GM12878 (cell line): ENCODE data around the gene PDGFD. TPM values are rescaled to one million over a fixed set of nuclear protein-coding genes. Genes with fewer than 3 reads are reported as not detected.

Experiments used
- ATAC-seq: fragments of 200-7000 bp; cut with Tn5 transposase; 3 replicates; pipeline ENCODE4 v1.9.1; 2020; ENCODE audit warnings: mild to moderate bottlenecking, moderate library complexity
- BruUV-seq: library from RNA; stranded (reverse); fragments of 400-500 nt; replicated peaks from 2 replicates; lab custom pipeline; 2021; lab: Mats Ljungman, UMichigan
- CTCF ChIA-PET: fragments of 300-600 bp; sonication (Branson Sonifier 250); formaldehyde crosslinking; extraction: SDS; loops from one replicate; lab custom pipeline; 2021; ENCODE audit warnings: inconsistent platforms; lab: Yijun Ruan, JAX
- POLR2A ChIA-PET: fragments of 350-600 bp; formaldehyde crosslinking; extraction: SDS; loops from one replicate; lab custom pipeline; 2021; ENCODE audit warnings: inconsistent platforms; lab: Charles Lee
- RAD21 ChIA-PET: fragments of 300-600 bp; sonication (Branson Sonifier 250); formaldehyde crosslinking; loops from one replicate; lab custom pipeline; 2023; ENCODE audit warnings: antibody characterized with exemption; ENCODE audit not compliant: unreplicated experiment; lab: Charles Lee
- SMC1A ChIA-PET: fragments of 300-600 bp; sonication (Branson Sonifier 250); formaldehyde crosslinking; loops from one replicate; lab custom pipeline; 2023; ENCODE audit not compliant: unreplicated experiment, uncharacterized antibody; lab: Charles Lee
- DNase-seq: peaks from one replicate; pipeline ENCODE4 v3.0.0-alpha.2; 2011; ENCODE audit warnings: low read depth, low spot score
- FAIRE-seq: peaks from 3 replicates; lab custom pipeline; 2011; peaks lifted over from hg19 to GRCh38; lab: Jason Lieb, UNC
- H2AFZ ChIP-seq: 2 replicates; pipeline ENCODE4 v1.6.0; 2011; ENCODE audit warnings: low read depth, low read length, control low read depth; ENCODE audit not compliant: control insufficient read depth
- H3K27ac ChIP-seq: 2 replicates; pipeline ENCODE4 v1.5.1; 2011; ENCODE audit warnings: control low read depth; ENCODE audit not compliant: control insufficient read depth, insufficient read depth
- H3K27me3 ChIP-seq, 2 experiments: replicated peaks in 1 of 2; 2 replicates each; pipeline versions ENCODE4 v1.6.0 to v1.6.1; 2011; ENCODE audit warnings: low read length in 1 of 2; ENCODE audit not compliant: control insufficient read depth in 2 of 2, insufficient read depth in 2 of 2
- H3K36me3 ChIP-seq, 2 experiments: 2 replicates each; pipeline ENCODE4 v1.5.1; 2011; ENCODE audit warnings: low read length in 1 of 2; ENCODE audit not compliant: control insufficient read depth in 2 of 2, insufficient read depth in 2 of 2
- H3K4me1 ChIP-seq: 2 replicates; pipeline ENCODE4 v1.6.1; 2011; ENCODE audit warnings: mild to moderate bottlenecking, low read length, moderate library complexity, mixed read lengths; ENCODE audit not compliant: control insufficient read depth, insufficient read depth
- H3K4me2 ChIP-seq: 2 replicates; pipeline ENCODE4 v1.6.0; 2011; ENCODE audit warnings: control low read depth; ENCODE audit not compliant: control insufficient read depth, insufficient read depth
- H3K4me3 ChIP-seq: fragments of 200-600 bp; sonication (generic); 2 replicates; pipeline ENCODE4 v1.5.1; 2016
- H3K79me2 ChIP-seq: 2 replicates; pipeline ENCODE4 v1.6.0; 2011; ENCODE audit warnings: low read length; ENCODE audit not compliant: control insufficient read depth, insufficient read depth
- H3K9ac ChIP-seq: 2 replicates; pipeline ENCODE4 v1.8.0; 2011; ENCODE audit warnings: low read length, control low read depth, mixed read lengths; ENCODE audit not compliant: control insufficient read depth, insufficient read depth
- H3K9me3 ChIP-seq: replicated peaks from 3 replicates; pipeline ENCODE4 v1.5.1; 2011; ENCODE audit warnings: mild to moderate bottlenecking, low read length; ENCODE audit not compliant: control insufficient read depth, insufficient read depth
- H4K20me1 ChIP-seq: 2 replicates; pipeline ENCODE4 v1.6.0; 2011; ENCODE audit not compliant: control insufficient read depth, insufficient read depth
- BCL3 ChIP-seq: IDR thresholded peaks from 2 replicates; pipeline ENCODE4 v1.6.1; 2011; ENCODE audit warnings: borderline replicate concordance, low read depth, mild to moderate bottlenecking, moderate library complexity, low read length; ENCODE audit not compliant: insufficient read depth, poor library complexity, severe bottlenecking
- CREM ChIP-seq: IDR thresholded peaks from 2 replicates; pipeline ENCODE4 v1.6.1; 2014; ENCODE audit warnings: antibody characterized with exemption, low read depth
- PKNOX1 ChIP-seq: fragments of 450-650 bp; IDR thresholded peaks from 2 replicates; pipeline ENCODE4 v1.6.1; 2016; ENCODE audit warnings: mild to moderate bottlenecking
- REST ChIP-seq: IDR thresholded peaks from 2 replicates; pipeline ENCODE4 v1.6.1; 2012; ENCODE audit warnings: mild to moderate bottlenecking, low read depth, low read length
- WGBS: methylation state at CpG from one replicate; pipeline ENCODE4 v1.1.6; 2016; ENCODE audit warnings: low lambda C conversion rate; ENCODE audit not compliant: insufficient replicate concordance, insufficient coverage; ENCODE audit errors: missing lambda C conversion rate; 5-methylcytosine and 5-hydroxymethylcytosine counted together
- in situ Hi-C: fragments of 300-500 bp; cut with MboI; formaldehyde crosslinking; loops from 9 replicates; pipeline ENCODE4 v1.14.3; 2018; ENCODE audit warnings: mixed read lengths
- intact Hi-C: fragments of 100-400 bp; cut with micrococcal nuclease; formaldehyde crosslinking; loops from one replicate; pipeline ENCODE4 v1.14.2; 2022; ENCODE audit not compliant: unreplicated experiment
- polyA plus RNA-seq, 11 experiments: library from polyadenylated mRNA; depleted of rRNA in 4 of 11; unstranded in 6 of 11; stranded (reverse) in 5 of 11; fragments of >200 nt; fragmentation: Nextera tagmentation in 4 of 11; fragmentation: Illumina TruSeq in 1 of 11; extraction: Ambion mirVana in 4 of 11; extraction: Trizol in 1 of 11; gene quantifications; 1 replicate in 1 of 11; 2 replicates in 10 of 11; pipeline versions ENCODE4 v1.2.1 to v1.2.3, GENCODE V29; 2011 to 2016; ENCODE audit warnings: inconsistent platforms in 2 of 11, missing spikeins in 2 of 11, low read depth in 1 of 11
- total RNA-seq, 4 experiments: library from RNA; depleted of rRNA in 3 of 4; stranded (reverse); fragments of >200 nt in 3 of 4; fragmentation: Illumina TruSeq in 1 of 4; extraction: Trizol in 1 of 4; gene quantifications; 2 replicates each; pipeline versions ENCODE4 v1.2.1 to v1.2.3, GENCODE V29; 2013 to 2021
- TF ChIP-seq, protein P1 (sequence below): fragments of 450-650 bp; IDR thresholded peaks from 2 replicates; pipeline ENCODE4 v1.6.1; 2018; ENCODE audit warnings: borderline replicate concordance, mild to moderate bottlenecking; ENCODE audit not compliant: partially characterized antibody

Gene PDGFD
- total and polyA plus RNA-seq, 10 of the 15 experiments (the other 5 are each of a cell fraction or from before 2014, with no cell fraction given): 0.05 to 0.13 TPM; not detected in 8

DNA sequence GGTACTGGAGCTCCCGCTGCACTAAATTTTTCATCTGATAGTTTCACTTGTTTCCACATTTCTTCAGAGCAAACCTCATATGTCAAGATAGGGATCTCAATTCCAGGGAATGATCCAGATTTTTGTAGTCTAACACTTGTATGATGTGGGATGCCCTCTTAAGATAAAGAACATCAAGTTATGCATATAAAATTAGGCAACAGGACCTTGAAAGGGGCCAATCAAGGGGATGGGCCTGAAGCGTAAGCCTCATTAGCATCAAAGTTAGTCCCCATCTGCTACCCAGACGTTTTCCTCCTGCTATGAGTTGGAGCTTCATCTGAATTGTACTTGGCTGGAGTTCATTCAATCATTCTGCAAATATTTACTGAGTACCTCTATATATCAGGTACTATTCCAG is 17.5 kb downstream of the PDGFD start:
- H3K27ac ChIP-seq: no peak overlapping the region
- H3K9ac ChIP-seq: no peak overlapping the region
- TF ChIP-seq BCL3 (no peak), PKNOX1 (no peak), CREM (no peak), REST (no peak)
- TF ChIP-seq, protein P1, sequence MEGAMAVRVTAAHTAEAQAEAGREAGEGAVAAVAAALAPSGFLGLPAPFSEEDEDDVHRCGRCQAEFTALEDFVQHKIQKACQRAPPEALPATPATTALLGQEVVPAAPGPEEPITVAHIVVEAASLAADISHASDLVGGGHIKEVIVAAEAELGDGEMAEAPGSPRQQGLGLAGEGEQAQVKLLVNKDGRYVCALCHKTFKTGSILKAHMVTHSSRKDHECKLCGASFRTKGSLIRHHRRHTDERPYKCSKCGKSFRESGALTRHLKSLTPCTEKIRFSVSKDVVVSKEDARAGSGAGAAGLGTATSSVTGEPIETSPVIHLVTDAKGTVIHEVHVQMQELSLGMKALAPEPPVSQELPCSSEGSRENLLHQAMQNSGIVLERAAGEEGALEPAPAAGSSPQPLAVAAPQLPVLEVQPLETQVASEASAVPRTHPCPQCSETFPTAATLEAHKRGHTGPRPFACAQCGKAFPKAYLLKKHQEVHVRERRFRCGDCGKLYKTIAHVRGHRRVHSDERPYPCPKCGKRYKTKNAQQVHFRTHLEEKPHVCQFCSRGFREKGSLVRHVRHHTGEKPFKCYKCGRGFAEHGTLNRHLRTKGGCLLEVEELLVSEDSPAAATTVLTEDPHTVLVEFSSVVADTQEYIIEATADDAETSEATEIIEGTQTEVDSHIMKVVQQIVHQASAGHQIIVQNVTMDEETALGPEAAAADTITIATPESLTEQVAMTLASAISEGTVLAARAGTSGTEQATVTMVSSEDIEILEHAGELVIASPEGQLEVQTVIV: no peak
- no peak overlapping the region for H3K4me2 ChIP-seq
- ChIA-PET SMC1A (interaction anchor here (1.0 kb wide), 1 partner anchor 22 kb away, joined by 3 read pairs; no protein-coding TSS in a partner anchor), POLR2A (no interaction called here), RAD21 (interaction anchor here (0.6 kb wide), 1 partner anchor 319 kb away, joined by 3 read pairs; no protein-coding TSS in a partner anchor), CTCF (interaction anchor here (1.1 kb wide), 1 partner anchor 10 kb away, joined by 3 read pairs; no protein-coding TSS in a partner anchor)
- no peak overlapping the region for H2AFZ ChIP-seq
- intact Hi-C loops: no loop called here
- H3K9me3 ChIP-seq: no peaks in the 10 kb centered on the region
- no TSS peak for BruUV-seq
- no peak for DNase-seq
- H3K79me2 ChIP-seq: no peaks in the 10 kb centered on the region
- in situ Hi-C loops: no loop called here
- WGBS: 44% methylated on average over 3 of the region's 3 CpGs
- no peak for ATAC-seq
- no peaks in the 10 kb centered on the region for H3K36me3 ChIP-seq
- no peaks in the 10 kb centered on the region for H3K27me3 ChIP-seq
- FAIRE-seq: no peak
- H3K4me3 ChIP-seq: no peak overlapping the region
- no peaks in the 10 kb centered on the region for H4K20me1 ChIP-seq
- no peaks in the 10 kb centered on the region for H3K4me1 ChIP-seq
